Neuronal stem cell (in vitro differentiated cells): ENCODE results near the gene LOXL3.

Experiments used
- DNase-seq: peaks from one replicate; pipeline ENCODE4 v3.0.0-alpha.2; 2013; ENCODE audit warnings: low spot score
- H2AFZ ChIP-seq: one replicate; pipeline ENCODE4 v1.6.1; 2013; ENCODE audit warnings: mild to moderate bottlenecking, low read length, inconsistent platforms
- H2AK5ac ChIP-seq: 2 replicates; pipeline ENCODE4 v1.6.1; 2013; ENCODE audit warnings: low read depth, mild to moderate bottlenecking, inconsistent platforms, low read length, moderate library complexity, mixed read lengths
- H2BK120ac ChIP-seq: 2 replicates; pipeline ENCODE4 v1.6.1; 2013; ENCODE audit warnings: low read depth, mild to moderate bottlenecking, inconsistent platforms, low read length, moderate library complexity, mixed read lengths
- H2BK12ac ChIP-seq: one replicate; pipeline ENCODE4 v1.6.1; 2013; ENCODE audit warnings: low read length, inconsistent platforms
- H2BK15ac ChIP-seq: 2 replicates; pipeline ENCODE4 v1.6.1; 2013; ENCODE audit warnings: mild to moderate bottlenecking, low read length, inconsistent platforms, mixed read lengths
- H2BK5ac ChIP-seq: one replicate; pipeline ENCODE4 v1.6.1; 2013; ENCODE audit warnings: inconsistent platforms, mild to moderate bottlenecking, low read length, moderate library complexity
- H3K14ac ChIP-seq: one replicate; pipeline ENCODE4 v1.6.1; 2013; ENCODE audit warnings: low read length, inconsistent platforms
- H3K18ac ChIP-seq: 2 replicates; pipeline ENCODE4 v1.6.1; 2013; ENCODE audit warnings: low read length, inconsistent platforms
- H3K23ac ChIP-seq: 2 replicates; pipeline ENCODE4 v1.6.1; 2013; ENCODE audit warnings: low read depth, mild to moderate bottlenecking, mixed read lengths, low read length, inconsistent platforms; ENCODE audit not compliant: poor library complexity
- H3K27ac ChIP-seq: replicated peaks from 3 replicates; pipeline ENCODE4 v1.5.1; 2013; ENCODE audit warnings: low read length, inconsistent platforms
- H3K27me3 ChIP-seq, 3 experiments: 2 replicates each; pipeline ENCODE4 v1.6.1; 2013; ENCODE audit warnings: low read length in 3 of 3, mild to moderate bottlenecking in 2 of 3, inconsistent platforms in 1 of 3, low read depth in 1 of 3, mixed read lengths in 1 of 3, moderate library complexity in 1 of 3; ENCODE audit not compliant: control insufficient read depth in 3 of 3, insufficient read depth in 3 of 3
- H3K36me3 ChIP-seq, 2 donors: replicated peaks in 1 of 2; 2 replicates each; pipeline ENCODE4 v1.6.1; 2013; ENCODE audit warnings: low read length in 2 of 2; ENCODE audit not compliant: control insufficient read depth in 2 of 2, insufficient read depth in 2 of 2
- H3K4ac ChIP-seq: 2 replicates; pipeline ENCODE4 v1.6.1; 2013; ENCODE audit warnings: inconsistent platforms, mild to moderate bottlenecking, low read length, moderate library complexity
- H3K4me1 ChIP-seq, 2 donors: 1 replicate in 1 of 2; 2 replicates in 1 of 2; pipeline ENCODE4 v1.6.1; 2013; ENCODE audit warnings: low read length in 2 of 2, low read depth in 1 of 2; ENCODE audit not compliant: control insufficient read depth in 2 of 2, insufficient read depth in 1 of 2
- H3K4me2 ChIP-seq: one replicate; pipeline ENCODE4 v1.6.1; 2013; ENCODE audit warnings: mild to moderate bottlenecking, low read length, inconsistent platforms; ENCODE audit not compliant: insufficient read depth, poor library complexity, severe bottlenecking
- H3K4me3 ChIP-seq, 2 donors: 2 replicates each; pipeline ENCODE4 v1.5.1; 2013; ENCODE audit warnings: low read length in 2 of 2, mild to moderate bottlenecking in 2 of 2, inconsistent platforms in 1 of 2, moderate library complexity in 1 of 2
- H3K79me1 ChIP-seq: one replicate; pipeline ENCODE4 v1.6.1; 2013; ENCODE audit warnings: low read depth, mild to moderate bottlenecking, inconsistent platforms, low read length, moderate library complexity
- H3K9ac ChIP-seq: one replicate; pipeline ENCODE4 v1.6.1; 2013; ENCODE audit warnings: mild to moderate bottlenecking, low read depth, low read length, inconsistent platforms; ENCODE audit not compliant: poor library complexity
- H3K9me3 ChIP-seq, 2 donors: replicated peaks in 1 of 2; 2 replicates each; pipeline versions ENCODE3 to v1.6.1; 2013; ENCODE audit warnings: low read length in 2 of 2, mild to moderate bottlenecking in 2 of 2, inconsistent platforms in 1 of 2, low read depth in 1 of 2, mixed read lengths in 1 of 2, moderate library complexity in 1 of 2; ENCODE audit not compliant: control insufficient read depth in 2 of 2, insufficient read depth in 1 of 2
- H4K8ac ChIP-seq: one replicate; pipeline ENCODE4 v1.6.1; 2013; ENCODE audit warnings: low read depth, mild to moderate bottlenecking, inconsistent platforms, low read length, moderate library complexity
- H4K91ac ChIP-seq: one replicate; pipeline ENCODE4 v1.6.1; 2013; ENCODE audit warnings: low read length, low read depth, mild to moderate bottlenecking, inconsistent platforms; ENCODE audit not compliant: poor library complexity
- WGBS, 2 donors: extraction: QIAGEN DNeasy Blood & Tissue Kit; methylation state at CpG; one replicate each; pipeline ENCODE4 v1.1.7; 2013; ENCODE audit warnings: missing lambda C conversion rate in 2 of 2, mixed read lengths in 1 of 2; ENCODE audit not compliant: insufficient read length in 2 of 2, insufficient replicate concordance in 1 of 2; ENCODE audit errors: extremely low coverage in 2 of 2; 5-methylcytosine and 5-hydroxymethylcytosine counted together

The LOXL3 gene

DNA sequence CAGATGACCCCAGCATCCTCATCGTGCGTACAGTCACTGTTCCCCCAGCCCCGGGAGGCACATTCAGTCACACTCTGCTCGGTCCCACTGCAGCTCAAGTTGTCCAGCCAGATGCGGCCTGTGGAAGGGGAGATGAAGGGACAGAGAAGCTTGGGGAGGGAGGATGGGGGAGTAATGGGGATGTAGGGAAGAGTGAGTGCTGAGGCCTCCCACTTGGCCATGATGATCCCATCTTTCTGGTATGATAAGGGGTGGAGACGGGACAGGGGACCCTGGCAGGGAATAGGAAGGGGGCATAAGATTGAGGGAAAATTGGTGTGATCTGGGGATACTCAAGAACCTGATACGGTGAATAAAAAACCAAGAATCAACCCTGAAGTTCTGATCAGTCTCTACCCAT lies 3.5 kb downstream of the LOXL3 start:
- no peak overlapping the region for H2BK5ac ChIP-seq
- no peak overlapping the region for H2BK120ac ChIP-seq
- H3K14ac ChIP-seq = no peak overlapping the region
- H2BK12ac ChIP-seq = no peak overlapping the region
- no peak overlapping the region for H2BK15ac ChIP-seq
- no peak for DNase-seq
- peaks cover 4 to 21% of the 10 kb centered on the region in 2 donors for H3K4me1 ChIP-seq
- peak overlapping the region; percentile 32 for H3K9ac ChIP-seq
- no peak overlapping the region for H3K18ac ChIP-seq
- H3K4me2 ChIP-seq = no peak overlapping the region
- no peak overlapping the region for H3K23ac ChIP-seq
- H3K36me3 ChIP-seq = peaks cover 11 to 33% of the 10 kb centered on the region in 2 donors
- no peak overlapping the region for H4K91ac ChIP-seq
- peaks cover 4% of the 10 kb centered on the region for H3K79me1 ChIP-seq
- no peak overlapping the region for H2AFZ ChIP-seq
- peaks cover 0 to 47% (median 0%) of the 10 kb centered on the region in 3 experiments for H3K27me3 ChIP-seq
- no peak overlapping the region for H4K8ac ChIP-seq
- no CpG with 5 or more reads among the region's 7 CpGs for WGBS, 2 donors
- H3K4me3 ChIP-seq = no peak overlapping the region
- no peak overlapping the region for H3K27ac ChIP-seq
- H3K9me3 ChIP-seq = no peaks in the 10 kb centered on the region
- H2AK5ac ChIP-seq = no peak overlapping the region
- H3K4ac ChIP-seq = no peak overlapping the region

DNA sequence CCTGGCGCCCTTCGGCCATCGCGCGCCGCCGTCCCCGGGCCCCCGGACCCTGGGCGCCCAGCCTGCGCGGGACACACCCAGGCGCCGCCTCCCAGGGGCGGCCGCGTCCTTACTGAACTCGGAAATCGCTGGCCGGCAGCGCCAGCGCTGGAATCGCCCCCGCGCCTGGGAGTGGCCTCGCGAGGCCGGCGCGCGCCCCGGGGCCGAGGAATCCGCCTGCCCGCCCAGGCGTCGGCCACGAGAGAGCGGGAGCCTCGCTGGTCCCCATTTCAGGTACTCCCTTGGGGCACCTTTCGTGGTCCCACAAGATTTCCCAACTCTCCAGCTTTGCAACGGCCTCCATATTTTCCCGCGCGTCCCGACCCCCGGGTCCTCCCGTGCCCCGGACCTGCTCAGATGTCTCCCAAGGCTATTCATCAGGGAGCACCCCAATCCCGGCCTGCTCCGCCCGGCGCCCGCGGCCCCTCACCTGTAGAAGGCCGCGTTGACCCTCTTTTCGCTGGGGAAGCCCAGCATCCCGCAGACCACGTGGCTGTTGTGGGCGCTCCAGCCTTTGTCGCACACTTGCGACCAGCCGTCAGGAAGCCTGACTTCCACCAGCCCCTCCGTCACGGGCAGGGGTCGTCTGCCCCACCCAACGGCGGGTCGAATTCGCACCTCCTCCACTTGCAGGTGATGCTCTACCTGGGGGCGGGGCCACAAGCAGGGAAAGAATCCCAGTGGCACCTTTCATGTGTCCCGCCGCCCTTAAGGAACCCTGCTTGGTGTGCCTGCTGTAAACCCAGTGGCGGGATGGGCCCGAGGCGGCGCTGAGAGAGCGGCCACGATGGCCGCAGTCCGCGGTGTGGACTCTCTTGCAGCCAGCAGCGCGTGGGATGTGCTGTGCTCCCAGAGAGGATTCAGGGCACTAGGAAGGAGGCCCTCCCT lies 4.6 kb downstream of the LOXL3 start:
- Histone ChIP-seq H2AFZ (no peak overlapping the region), H3K4me1 (peaks cover 4 to 21% of the 10 kb centered on the region in 2 donors), H3K18ac (peak overlapping the region; percentile 88), H3K14ac (peak overlapping the region; percentile 50), H2BK12ac (peak overlapping the region; percentile 7), H3K79me1 (peaks cover 4% of the 10 kb centered on the region), H3K4me3 (peak overlapping the region in 1 of 2 donors; percentile 77), H3K4me2 (peak overlapping the region; percentile 84), H3K4ac (peak overlapping the region; percentile 26), H2AK5ac (no peak overlapping the region), H4K8ac (no peak overlapping the region), H2BK15ac (peak overlapping the region; percentile 44), H3K36me3 (peaks cover 11 to 33% of the 10 kb centered on the region in 2 donors), H2BK120ac (no peak overlapping the region), H3K23ac (peak overlapping the region; percentile 6), H3K27me3 (peaks cover 0 to 41% (median 0%) of the 10 kb centered on the region in 3 experiments), H2BK5ac (no peak overlapping the region), H3K27ac (no peak overlapping the region), H3K9me3 (no peaks in the 10 kb centered on the region), H4K91ac (peak overlapping the region; percentile 57), H3K9ac (peak overlapping the region; percentile 74)
- no CpG with 5 or more reads among the region's 85 CpGs for whole genome bisulfite sequencing, 2 donors
- DNase-seq = peak; percentile 49

DNA sequence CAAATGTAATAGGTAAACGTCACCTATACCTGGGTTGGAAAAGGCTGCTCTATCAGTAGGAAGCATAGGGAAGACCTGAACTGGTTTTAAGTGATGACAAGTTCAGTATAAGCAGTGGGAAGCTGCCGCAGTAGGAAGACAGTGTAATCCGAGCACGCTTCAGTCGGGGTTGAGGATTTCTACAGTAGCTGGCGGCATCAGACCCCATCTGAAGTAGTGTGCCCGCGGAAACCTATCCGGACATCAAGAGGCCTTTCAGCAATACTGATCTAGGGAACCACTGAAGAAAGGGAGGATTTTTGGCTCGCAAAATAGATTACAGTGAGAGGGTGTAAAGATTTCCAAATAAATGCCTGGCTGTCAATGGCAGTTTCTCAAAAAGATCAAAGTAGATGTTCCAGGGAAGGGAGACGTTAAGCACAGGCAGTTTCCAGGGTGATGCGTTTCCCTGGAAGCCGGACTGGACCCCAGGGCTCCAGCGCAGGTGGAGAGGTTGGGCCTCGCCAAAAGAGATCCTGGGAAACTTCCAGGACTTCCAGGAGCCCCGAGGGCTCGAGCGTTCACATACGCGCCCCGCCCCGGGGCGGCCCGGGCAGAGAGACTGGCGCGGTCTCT lies 5.3 kb downstream of the LOXL3 start:
- no peak overlapping the region for H4K8ac ChIP-seq
- no peak overlapping the region for H3K4ac ChIP-seq
- no peak overlapping the region for H2BK15ac ChIP-seq
- H2AFZ ChIP-seq = no peak overlapping the region
- peak overlapping the region in 1 of 2 donors; percentile 77 for H3K4me3 ChIP-seq
- H2AK5ac ChIP-seq = no peak overlapping the region
- no CpG with 5 or more reads among the region's 26 CpGs for WGBS, 2 donors
- peaks cover 0 to 41% (median 0%) of the 10 kb centered on the region in 3 experiments for H3K27me3 ChIP-seq
- peaks cover 11 to 33% of the 10 kb centered on the region in 2 donors for H3K36me3 ChIP-seq
- H3K18ac ChIP-seq = no peak overlapping the region
- no peak overlapping the region for H3K9ac ChIP-seq
- no peak overlapping the region for H2BK5ac ChIP-seq
- no peak overlapping the region for H2BK120ac ChIP-seq
- H4K91ac ChIP-seq = no peak overlapping the region
- no peak overlapping the region for H3K27ac ChIP-seq
- peaks cover 4% of the 10 kb centered on the region for H3K79me1 ChIP-seq
- no peak overlapping the region for H3K14ac ChIP-seq
- H3K4me1 ChIP-seq = peaks cover 4 to 21% of the 10 kb centered on the region in 2 donors
- peak overlapping the region; percentile 84 for H3K4me2 ChIP-seq
- no peak overlapping the region for H3K23ac ChIP-seq
- DNase-seq = no peak
- no peak overlapping the region for H2BK12ac ChIP-seq
- no peaks in the 10 kb centered on the region for H3K9me3 ChIP-seq

DNA sequence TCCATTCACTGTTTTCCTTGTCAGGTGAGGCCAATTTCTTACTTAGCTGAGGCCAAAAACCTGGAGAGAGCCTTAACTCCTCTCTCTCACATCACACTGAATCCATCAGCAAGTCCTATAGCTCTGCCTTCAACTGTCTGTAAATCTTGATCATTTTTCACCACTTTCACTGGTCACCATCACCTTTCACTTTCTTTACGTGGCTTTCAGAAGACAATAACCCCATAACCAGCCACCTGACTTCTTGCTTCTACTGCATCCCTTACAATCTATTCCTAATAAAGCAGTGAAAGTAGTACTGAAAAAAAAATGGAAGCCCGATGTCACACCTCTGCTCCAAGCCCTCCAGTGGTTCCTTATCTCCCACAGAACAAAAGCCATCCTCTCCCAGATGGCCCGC lies 7.7 kb downstream of the LOXL3 start:
- Histone ChIP-seq H4K8ac (no peak overlapping the region), H3K4me3 (no peak overlapping the region), H3K23ac (no peak overlapping the region), H3K4me2 (no peak overlapping the region), H2BK12ac (no peak overlapping the region), H2BK5ac (no peak overlapping the region), H3K4ac (no peak overlapping the region), H2BK15ac (no peak overlapping the region), H3K18ac (no peak overlapping the region), H3K9me3 (no peaks in the 10 kb centered on the region), H3K14ac (no peak overlapping the region), H2AFZ (no peak overlapping the region), H3K9ac (no peak overlapping the region), H3K4me1 (peaks cover 0 to 12% of the 10 kb centered on the region in 2 donors), H2AK5ac (no peak overlapping the region), H2BK120ac (no peak overlapping the region), H3K79me1 (no peaks in the 10 kb centered on the region), H4K91ac (no peak overlapping the region), H3K27ac (no peak overlapping the region), H3K36me3 (peaks cover 4 to 24% of the 10 kb centered on the region in 2 donors), H3K27me3 (peaks cover 0 to 32% (median 0%) of the 10 kb centered on the region in 3 experiments)
- no peak for DNase-seq
- WGBS, 2 donors = no CpG with 5 or more reads among the region's 3 CpGs
